Mesodermal cell (in vitro differentiated cells): ENCODE measurements around the gene CYB5D1.

Experiments used
- H3K27ac ChIP-seq: 2 replicates; pipeline ENCODE4 v1.7.0; 2013; ENCODE audit warnings: mild to moderate bottlenecking, low read depth, low read length, moderate library complexity; ENCODE audit not compliant: severe bottlenecking
- H3K36me3 ChIP-seq: 2 replicates; pipeline ENCODE4 v1.7.1; 2013; ENCODE audit warnings: mild to moderate bottlenecking, low read length, moderate library complexity; ENCODE audit not compliant: control insufficient read depth, insufficient read depth
- H3K4me1 ChIP-seq: one replicate; pipeline ENCODE4 v1.7.1; 2013; ENCODE audit warnings: mild to moderate bottlenecking, low read length; ENCODE audit not compliant: insufficient read depth, control insufficient read depth, poor library complexity, severe bottlenecking
- H3K4me3 ChIP-seq: 2 replicates; pipeline ENCODE4 v1.7.0; 2013; ENCODE audit warnings: low read length, control low read depth, mild to moderate bottlenecking; ENCODE audit not compliant: insufficient read depth, poor library complexity, severe bottlenecking; ENCODE audit errors: extremely low read depth
- H3K9me3 ChIP-seq: 2 replicates; pipeline ENCODE4 v1.7.1; 2013; ENCODE audit warnings: mild to moderate bottlenecking, low read length, moderate library complexity; ENCODE audit not compliant: control insufficient read depth
- WGBS, 2 experiments: methylation state at CpG; one replicate each; pipeline ENCODE4 v1.1.5; 2013; ENCODE audit warnings: missing lambda C conversion rate in 2 of 2; ENCODE audit not compliant: insufficient coverage in 2 of 2; 5-methylcytosine and 5-hydroxymethylcytosine counted together

CYB5D1 gene

DNA sequence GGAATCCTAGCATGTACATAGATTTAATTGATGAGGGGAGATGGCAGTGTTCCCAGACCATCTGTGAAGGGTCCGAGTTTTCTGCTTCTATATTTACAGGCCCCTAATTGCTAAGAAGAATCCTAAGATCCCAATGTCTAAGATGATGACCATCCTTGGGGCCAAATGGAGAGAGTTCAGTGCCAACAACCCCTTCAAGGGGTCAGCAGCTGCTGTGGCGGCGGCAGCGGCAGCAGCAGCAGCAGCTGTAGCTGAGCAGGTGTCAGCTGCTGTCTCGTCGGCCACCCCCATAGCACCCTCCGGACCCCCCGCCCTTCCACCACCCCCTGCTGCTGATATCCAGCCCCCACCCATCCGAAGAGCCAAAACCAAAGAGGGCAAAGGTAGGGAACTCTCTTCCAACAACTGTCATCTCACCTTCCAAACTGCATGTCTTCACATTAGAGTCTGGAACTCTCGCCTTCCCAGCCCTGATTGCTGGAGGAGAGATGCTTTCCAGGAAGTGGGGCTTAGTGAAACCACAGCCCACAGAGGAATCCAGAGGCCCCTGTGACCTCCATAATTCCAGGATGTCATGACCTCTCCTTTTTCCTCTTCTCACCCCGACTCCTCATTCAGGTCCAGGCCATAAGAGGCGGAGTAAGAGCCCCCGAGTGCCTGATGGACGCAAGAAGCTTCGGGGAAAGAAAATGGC is 35.5 kb downstream of the CYB5D1 start:
- peaks cover 11% of the 10 kb centered on the region for H3K4me1 ChIP-seq
- WGBS, 2 experiments = 94 to 100% methylated on average over 4 to 8 of the region's 15 CpGs
- no peak overlapping the region for H3K27ac ChIP-seq
- peaks cover 69% of the 10 kb centered on the region for H3K36me3 ChIP-seq
- no peaks in the 10 kb centered on the region for H3K9me3 ChIP-seq
- no peak overlapping the region for H3K4me3 ChIP-seq

DNA sequence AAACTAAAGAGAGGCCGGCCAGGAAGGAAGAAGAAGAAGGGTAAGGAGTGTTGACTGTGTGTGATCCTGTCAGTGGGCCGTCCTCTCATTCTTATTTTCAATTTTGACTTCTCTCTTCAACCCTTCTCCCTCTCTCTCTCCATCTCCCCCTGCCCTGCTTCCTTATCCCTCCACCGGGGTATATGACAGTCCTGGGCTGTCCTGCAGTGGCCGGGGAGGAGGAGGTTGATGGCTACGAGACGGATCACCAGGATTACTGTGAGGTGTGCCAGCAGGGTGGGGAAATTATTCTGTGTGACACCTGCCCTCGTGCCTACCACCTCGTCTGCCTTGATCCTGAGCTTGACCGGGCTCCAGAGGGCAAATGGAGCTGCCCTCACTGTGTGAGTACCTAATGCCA is 36.4 kb downstream of the CYB5D1 start:
- peaks cover 78% of the 10 kb centered on the region for H3K36me3 ChIP-seq
- no peaks in the 10 kb centered on the region for H3K9me3 ChIP-seq
- no peak overlapping the region for H3K27ac ChIP-seq
- WGBS, 2 experiments = 97% methylated on average over 7 of the region's 9 CpGs
- peaks cover 4% of the 10 kb centered on the region for H3K4me1 ChIP-seq
- no peak overlapping the region for H3K4me3 ChIP-seq

- H3K36me3 ChIP-seq = peaks cover 84% of the 10 kb centered on the region
- H3K9me3 ChIP-seq = no peaks in the 10 kb centered on the region
- no peak overlapping the region for H3K27ac ChIP-seq
- H3K4me1 ChIP-seq = no peaks in the 10 kb centered on the region
- WGBS, 2 experiments = 97 to 100% methylated on average over 1 to 7 of the region's 8 CpGs
- no peak overlapping the region for H3K4me3 ChIP-seq
Measured at GRCh38 chr17:7894866-7895265, 37.1 kb downstream of the CYB5D1 start.

DNA sequence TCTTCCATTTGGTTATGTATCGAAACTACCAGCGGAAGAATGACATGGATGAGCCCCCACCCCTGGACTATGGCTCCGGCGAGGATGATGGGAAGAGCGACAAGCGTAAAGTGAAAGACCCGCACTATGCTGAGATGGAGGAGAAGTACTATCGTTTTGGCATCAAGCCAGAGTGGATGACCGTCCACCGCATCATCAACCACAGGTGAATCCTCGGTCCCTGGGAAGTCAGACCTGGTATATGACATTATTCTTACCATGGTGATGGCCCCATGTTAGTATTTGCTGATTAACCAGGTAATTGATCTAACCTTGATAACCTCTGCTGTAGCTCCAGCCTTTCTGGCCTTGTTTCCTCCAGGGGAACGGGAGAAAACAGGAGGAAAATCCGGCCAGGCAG is 39.3 kb downstream of the CYB5D1 start:
- Histone ChIP-seq H3K4me3 (no peak overlapping the region), H3K36me3 (peaks cover 85% of the 10 kb centered on the region), H3K27ac (no peak overlapping the region), H3K9me3 (no peaks in the 10 kb centered on the region), H3K4me1 (no peaks in the 10 kb centered on the region)
- WGBS, 2 experiments = 89 to 98% methylated on average over 12 to 13 of the region's 13 CpGs

GRCh38 chr17:7897773-7898172 is 40.0 kb downstream of the CYB5D1 start:
- no peak overlapping the region for H3K27ac ChIP-seq
- no peak overlapping the region for H3K4me3 ChIP-seq
- H3K36me3 ChIP-seq = peaks cover 90% of the 10 kb centered on the region
- WGBS, 2 experiments = 88 to 90% methylated on average over 4 of the region's 6 CpGs
- no peaks in the 10 kb centered on the region for H3K4me1 ChIP-seq
- H3K9me3 ChIP-seq = no peaks in the 10 kb centered on the region

DNA sequence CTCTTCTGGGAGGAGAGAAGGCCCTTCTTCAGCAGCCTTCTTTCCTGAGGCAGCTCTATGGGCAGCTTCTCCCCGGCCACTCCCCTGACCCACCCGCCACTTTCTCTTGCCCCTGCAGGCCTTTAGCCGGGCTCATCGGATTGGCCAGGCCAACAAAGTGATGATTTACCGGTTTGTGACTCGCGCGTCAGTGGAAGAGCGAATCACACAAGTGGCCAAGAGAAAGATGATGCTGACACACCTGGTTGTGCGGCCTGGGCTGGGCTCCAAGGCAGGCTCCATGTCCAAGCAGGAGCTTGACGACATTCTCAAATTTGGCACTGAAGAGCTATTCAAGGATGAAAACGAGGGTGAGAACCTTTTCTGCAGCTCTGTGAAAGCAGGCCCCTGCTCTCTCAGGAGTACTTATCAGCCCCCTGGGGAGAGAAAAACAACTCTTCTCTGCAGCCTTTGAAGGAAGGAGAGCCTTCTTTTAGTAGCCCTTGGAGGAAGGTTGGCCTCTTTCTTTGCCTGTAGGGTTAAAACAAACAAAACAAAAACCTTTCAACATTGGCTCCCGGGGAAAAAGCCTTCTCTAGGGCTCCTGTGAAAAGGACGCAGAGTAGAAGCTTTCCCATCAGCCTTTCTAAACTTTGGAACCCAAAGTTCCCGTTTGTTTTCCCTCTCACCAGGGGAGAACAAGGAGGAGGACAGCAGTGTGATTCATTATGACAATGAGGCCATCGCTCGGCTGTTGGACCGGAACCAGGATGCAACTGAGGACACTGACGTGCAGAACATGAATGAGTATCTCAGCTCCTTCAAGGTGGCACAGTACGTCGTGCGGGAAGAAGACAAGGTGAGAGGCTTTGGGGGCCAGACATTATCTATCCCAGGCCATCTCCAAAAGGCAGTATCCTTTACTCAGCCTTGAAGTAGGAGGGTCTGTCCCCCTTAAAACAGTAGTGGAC is 45.6 kb downstream of the CYB5D1 start:
- Histone ChIP-seq H3K9me3 (no peaks in the 10 kb centered on the region), H3K36me3 (peaks cover 99% of the 10 kb centered on the region), H3K4me1 (no peaks in the 10 kb centered on the region), H3K4me3 (no peak overlapping the region), H3K27ac (no peak overlapping the region)
- 77 to 84% methylated on average over 17 to 19 of the region's 22 CpGs for WGBS, 2 experiments

DNA sequence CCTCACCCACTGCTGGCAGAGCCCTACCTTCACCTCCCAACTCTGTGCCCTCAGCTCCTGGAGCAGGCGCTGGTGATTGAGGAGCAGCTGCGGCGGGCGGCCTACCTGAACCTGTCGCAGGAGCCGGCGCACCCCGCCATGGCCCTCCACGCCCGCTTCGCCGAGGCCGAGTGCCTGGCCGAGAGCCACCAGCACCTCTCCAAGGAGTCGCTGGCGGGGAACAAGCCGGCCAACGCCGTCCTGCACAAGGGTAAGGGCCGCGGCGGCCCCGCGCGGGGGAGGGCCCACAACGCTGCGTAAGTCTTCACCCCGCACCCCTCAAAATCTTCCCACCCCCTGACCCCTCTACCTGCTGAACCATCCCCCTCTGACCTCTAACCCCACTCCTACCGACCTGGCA is 51.3 kb downstream of the CYB5D1 start:
- 95 to 98% methylated on average over 20 to 25 of the region's 29 CpGs for WGBS, 2 experiments
- Histone ChIP-seq H3K4me1 (no peaks in the 10 kb centered on the region), H3K4me3 (no peak overlapping the region), H3K9me3 (no peaks in the 10 kb centered on the region), H3K27ac (no peak overlapping the region), H3K36me3 (peaks cover 79% of the 10 kb centered on the region)

DNA sequence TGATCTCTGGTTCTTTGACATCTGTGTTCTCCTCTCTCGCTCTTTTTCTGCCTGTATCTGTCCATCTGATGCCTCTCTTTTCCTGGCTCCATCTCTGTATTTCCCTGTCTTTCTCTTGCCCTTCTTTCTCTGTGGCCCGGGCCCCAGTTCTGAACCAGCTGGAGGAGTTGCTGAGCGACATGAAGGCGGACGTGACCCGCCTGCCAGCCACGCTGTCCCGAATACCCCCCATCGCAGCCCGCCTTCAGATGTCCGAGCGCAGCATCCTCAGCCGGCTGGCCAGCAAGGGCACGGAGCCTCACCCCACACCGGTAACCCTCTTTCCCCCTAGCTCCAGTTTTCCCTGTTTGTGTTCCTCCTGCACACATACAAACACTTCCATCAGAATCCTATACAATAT is 52.5 kb downstream of the CYB5D1 start:
- WGBS, 2 experiments = 95 to 99% methylated on average over 13 to 15 of the region's 15 CpGs
- Histone ChIP-seq H3K27ac (no peak overlapping the region), H3K36me3 (peaks cover 67% of the 10 kb centered on the region), H3K4me3 (no peak overlapping the region), H3K9me3 (no peaks in the 10 kb centered on the region), H3K4me1 (peaks cover 5% of the 10 kb centered on the region)

DNA sequence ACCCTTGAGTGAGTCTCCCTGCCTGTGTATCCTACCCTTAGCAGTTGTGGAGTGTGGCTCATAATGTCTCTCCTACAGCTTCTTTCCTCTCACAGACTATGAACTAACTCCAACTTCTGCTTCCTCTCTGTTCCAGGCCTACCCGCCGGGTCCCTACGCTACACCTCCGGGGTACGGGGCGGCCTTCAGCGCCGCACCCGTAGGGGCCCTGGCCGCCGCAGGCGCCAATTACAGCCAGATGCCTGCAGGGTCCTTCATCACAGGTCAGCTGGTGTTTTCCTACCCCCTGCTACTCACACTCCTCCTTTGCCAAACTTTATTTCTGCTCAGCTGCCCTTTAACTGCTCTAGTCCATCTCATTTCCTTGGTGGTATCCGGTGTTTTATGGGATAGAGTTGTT is 52.9 kb downstream of the CYB5D1 start:
- H3K9me3 ChIP-seq = no peaks in the 10 kb centered on the region
- H3K4me3 ChIP-seq = no peak overlapping the region
- peaks cover 63% of the 10 kb centered on the region for H3K36me3 ChIP-seq
- WGBS, 2 experiments = 89 to 98% methylated on average over 12 of the region's 13 CpGs
- peaks cover 5% of the 10 kb centered on the region for H3K4me1 ChIP-seq
- H3K27ac ChIP-seq = no peak overlapping the region

DNA sequence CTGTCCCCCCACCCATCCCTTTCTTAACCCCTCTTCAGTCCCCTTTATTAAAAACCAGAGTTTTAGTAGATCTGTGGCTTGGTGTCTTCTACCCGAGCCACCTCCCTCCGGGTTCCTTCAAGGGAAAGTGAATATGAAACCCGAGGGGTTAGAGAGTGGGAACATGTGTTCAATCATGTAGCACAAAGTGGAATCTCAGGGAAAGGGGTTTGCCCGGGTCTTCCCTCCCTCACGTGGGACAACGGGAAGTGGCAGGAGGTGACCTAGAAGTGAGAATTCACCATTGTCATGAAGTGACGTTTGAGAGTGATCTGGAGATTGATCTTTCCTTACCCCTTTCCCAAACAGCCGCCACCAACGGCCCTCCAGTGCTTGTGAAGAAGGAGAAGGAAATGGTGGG is 53.3 kb downstream of the CYB5D1 start:
- peaks cover 7% of the 10 kb centered on the region for H3K4me1 ChIP-seq
- H3K36me3 ChIP-seq = peaks cover 59% of the 10 kb centered on the region
- 91 to 100% methylated on average over 5 of the region's 9 CpGs for WGBS, 2 experiments
- H3K27ac ChIP-seq = no peak overlapping the region
- no peaks in the 10 kb centered on the region for H3K9me3 ChIP-seq
- H3K4me3 ChIP-seq = no peak overlapping the region
